ENCODE measurements around the gene SUN5. TPM values are rescaled to one million over a fixed set of nuclear protein-coding genes. Genes with fewer than 3 reads are reported as not detected.

SUN5 gene
- total and polyA plus RNA-seq, 2 of the 8 experiments (the other 6 are each of a cell fraction or from before 2014, with no cell fraction given) = not detected

DNA sequence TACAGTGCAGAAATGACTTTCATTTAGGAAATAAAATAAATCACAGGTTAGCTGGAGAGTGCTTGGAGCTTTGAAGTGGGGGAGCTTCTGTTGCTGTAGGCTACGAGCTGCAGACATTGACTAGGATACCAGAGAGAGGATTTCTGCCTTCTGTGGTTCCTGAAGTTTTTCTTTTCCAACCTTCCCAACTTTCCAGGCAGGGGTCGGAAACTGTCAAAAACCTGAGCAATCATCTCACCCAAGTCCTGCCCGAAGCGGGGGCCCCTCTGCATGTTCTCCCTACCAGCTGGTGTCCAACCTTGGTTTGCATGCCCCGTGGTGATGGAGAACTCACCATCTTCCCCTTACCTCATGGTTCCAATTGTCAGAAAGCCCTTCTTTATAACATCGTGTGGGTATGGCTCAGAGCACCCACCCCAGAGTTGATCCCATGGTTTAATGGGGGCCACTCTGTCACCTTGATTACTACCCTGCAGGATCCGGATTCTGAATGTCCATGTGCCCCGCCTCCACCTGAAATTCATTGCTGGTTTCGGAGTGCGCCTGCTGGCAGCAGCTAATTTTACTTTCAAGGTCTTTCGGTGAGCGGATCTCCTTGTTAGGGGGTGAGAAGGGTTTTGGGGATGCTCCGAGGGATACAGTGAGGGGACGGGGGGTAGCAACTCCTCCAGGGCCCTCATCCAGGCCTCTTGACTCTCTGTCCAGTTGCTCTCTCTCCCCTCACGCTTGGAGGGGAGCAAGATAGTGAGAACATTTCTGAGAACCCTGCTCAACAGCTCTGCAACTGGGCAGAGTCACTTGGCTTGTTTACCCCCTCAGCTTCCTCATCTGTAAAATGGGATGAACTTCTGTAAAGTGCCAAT is 8.3 kb upstream of the SUN5 start (continued):
- TF ChIP-seq, protein P1, sequence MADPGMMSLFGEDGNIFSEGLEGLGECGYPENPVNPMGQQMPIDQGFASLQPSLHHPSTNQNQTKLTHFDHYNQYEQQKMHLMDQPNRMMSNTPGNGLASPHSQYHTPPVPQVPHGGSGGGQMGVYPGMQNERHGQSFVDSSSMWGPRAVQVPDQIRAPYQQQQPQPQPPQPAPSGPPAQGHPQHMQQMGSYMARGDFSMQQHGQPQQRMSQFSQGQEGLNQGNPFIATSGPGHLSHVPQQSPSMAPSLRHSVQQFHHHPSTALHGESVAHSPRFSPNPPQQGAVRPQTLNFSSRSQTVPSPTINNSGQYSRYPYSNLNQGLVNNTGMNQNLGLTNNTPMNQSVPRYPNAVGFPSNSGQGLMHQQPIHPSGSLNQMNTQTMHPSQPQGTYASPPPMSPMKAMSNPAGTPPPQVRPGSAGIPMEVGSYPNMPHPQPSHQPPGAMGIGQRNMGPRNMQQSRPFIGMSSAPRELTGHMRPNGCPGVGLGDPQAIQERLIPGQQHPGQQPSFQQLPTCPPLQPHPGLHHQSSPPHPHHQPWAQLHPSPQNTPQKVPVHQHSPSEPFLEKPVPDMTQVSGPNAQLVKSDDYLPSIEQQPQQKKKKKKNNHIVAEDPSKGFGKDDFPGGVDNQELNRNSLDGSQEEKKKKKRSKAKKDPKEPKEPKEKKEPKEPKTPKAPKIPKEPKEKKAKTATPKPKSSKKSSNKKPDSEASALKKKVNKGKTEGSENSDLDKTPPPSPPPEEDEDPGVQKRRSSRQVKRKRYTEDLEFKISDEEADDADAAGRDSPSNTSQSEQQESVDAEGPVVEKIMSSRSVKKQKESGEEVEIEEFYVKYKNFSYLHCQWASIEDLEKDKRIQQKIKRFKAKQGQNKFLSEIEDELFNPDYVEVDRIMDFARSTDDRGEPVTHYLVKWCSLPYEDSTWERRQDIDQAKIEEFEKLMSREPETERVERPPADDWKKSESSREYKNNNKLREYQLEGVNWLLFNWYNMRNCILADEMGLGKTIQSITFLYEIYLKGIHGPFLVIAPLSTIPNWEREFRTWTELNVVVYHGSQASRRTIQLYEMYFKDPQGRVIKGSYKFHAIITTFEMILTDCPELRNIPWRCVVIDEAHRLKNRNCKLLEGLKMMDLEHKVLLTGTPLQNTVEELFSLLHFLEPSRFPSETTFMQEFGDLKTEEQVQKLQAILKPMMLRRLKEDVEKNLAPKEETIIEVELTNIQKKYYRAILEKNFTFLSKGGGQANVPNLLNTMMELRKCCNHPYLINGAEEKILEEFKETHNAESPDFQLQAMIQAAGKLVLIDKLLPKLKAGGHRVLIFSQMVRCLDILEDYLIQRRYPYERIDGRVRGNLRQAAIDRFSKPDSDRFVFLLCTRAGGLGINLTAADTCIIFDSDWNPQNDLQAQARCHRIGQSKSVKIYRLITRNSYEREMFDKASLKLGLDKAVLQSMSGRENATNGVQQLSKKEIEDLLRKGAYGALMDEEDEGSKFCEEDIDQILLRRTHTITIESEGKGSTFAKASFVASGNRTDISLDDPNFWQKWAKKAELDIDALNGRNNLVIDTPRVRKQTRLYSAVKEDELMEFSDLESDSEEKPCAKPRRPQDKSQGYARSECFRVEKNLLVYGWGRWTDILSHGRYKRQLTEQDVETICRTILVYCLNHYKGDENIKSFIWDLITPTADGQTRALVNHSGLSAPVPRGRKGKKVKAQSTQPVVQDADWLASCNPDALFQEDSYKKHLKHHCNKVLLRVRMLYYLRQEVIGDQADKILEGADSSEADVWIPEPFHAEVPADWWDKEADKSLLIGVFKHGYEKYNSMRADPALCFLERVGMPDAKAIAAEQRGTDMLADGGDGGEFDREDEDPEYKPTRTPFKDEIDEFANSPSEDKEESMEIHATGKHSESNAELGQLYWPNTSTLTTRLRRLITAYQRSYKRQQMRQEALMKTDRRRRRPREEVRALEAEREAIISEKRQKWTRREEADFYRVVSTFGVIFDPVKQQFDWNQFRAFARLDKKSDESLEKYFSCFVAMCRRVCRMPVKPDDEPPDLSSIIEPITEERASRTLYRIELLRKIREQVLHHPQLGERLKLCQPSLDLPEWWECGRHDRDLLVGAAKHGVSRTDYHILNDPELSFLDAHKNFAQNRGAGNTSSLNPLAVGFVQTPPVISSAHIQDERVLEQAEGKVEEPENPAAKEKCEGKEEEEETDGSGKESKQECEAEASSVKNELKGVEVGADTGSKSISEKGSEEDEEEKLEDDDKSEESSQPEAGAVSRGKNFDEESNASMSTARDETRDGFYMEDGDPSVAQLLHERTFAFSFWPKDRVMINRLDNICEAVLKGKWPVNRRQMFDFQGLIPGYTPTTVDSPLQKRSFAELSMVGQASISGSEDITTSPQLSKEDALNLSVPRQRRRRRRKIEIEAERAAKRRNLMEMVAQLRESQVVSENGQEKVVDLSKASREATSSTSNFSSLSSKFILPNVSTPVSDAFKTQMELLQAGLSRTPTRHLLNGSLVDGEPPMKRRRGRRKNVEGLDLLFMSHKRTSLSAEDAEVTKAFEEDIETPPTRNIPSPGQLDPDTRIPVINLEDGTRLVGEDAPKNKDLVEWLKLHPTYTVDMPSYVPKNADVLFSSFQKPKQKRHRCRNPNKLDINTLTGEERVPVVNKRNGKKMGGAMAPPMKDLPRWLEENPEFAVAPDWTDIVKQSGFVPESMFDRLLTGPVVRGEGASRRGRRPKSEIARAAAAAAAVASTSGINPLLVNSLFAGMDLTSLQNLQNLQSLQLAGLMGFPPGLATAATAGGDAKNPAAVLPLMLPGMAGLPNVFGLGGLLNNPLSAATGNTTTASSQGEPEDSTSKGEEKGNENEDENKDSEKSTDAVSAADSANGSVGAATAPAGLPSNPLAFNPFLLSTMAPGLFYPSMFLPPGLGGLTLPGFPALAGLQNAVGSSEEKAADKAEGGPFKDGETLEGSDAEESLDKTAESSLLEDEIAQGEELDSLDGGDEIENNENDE (IDR thresholded peaks at IDR 0.05; ENCODE audit: insufficient replicate concordance, low read length) = no peak
- TF ChIP-seq FOSL1 (IDR thresholded peaks at IDR 0.05; ENCODE audit: insufficient read depth, low read depth, low read length) (no peak), ZNF274 (IDR thresholded peaks at IDR 0.05; ENCODE audit: borderline replicate concordance, extremely low read depth, low read length) (no peak), TAF7 (optimal IDR thresholded peaks at IDR 0.05; ENCODE audit: borderline replicate concordance, low read depth, low read length) (no peak), RFX5 (IDR thresholded peaks at IDR 0.05; ENCODE audit: borderline replicate concordance, low read depth, low read length) (no peak), SUZ12 (IDR thresholded peaks at IDR 0.05; ENCODE audit: low read length) (no peak)
- TF ChIP-seq, protein P2, sequence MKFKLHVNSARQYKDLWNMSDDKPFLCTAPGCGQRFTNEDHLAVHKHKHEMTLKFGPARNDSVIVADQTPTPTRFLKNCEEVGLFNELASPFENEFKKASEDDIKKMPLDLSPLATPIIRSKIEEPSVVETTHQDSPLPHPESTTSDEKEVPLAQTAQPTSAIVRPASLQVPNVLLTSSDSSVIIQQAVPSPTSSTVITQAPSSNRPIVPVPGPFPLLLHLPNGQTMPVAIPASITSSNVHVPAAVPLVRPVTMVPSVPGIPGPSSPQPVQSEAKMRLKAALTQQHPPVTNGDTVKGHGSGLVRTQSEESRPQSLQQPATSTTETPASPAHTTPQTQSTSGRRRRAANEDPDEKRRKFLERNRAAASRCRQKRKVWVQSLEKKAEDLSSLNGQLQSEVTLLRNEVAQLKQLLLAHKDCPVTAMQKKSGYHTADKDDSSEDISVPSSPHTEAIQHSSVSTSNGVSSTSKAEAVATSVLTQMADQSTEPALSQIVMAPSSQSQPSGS (IDR thresholded peaks at IDR 0.05; ENCODE audit: low read length) = no peak
